Measurements from ENCODE around the gene TMEM121B. TPM values are rescaled to one million over a fixed set of nuclear protein-coding genes. Genes with fewer than 3 reads are reported as not detected.

Gene TMEM121B
- total RNA-seq, 1 donor from 2014 or later: 0.48 TPM

DNA sequence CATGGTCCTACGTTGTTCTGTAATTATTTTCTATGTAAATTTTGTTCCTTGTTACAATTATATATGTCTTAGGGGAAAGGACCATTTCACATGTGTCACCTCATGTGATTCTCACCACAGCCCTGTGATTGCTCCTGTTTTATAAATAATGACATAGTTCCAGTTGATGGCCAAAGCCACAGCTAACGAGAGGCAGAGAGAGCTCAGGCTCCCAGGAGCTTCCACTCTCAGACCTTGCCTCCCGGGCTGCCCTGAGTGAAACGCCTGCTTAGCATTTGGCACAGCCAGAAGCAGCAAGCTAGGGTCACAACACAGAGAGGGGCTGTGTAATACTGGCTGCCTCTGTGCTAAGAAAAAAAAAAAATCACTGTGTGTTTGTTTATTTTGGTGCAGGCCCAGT lies 5.9 kb downstream of the TMEM121B start:
- Mint-ChIP-seq H3K27me3 (ENCODE audit: unreplicated experiment) (peaks cover 16% of the 10 kb centered on the region), H3K9me3 (ENCODE audit: unreplicated experiment) (no peaks in the 10 kb centered on the region), H3K36me3 (ENCODE audit: unreplicated experiment) (no peaks in the 10 kb centered on the region), H3K4me1 (ENCODE audit: unreplicated experiment) (no peaks in the 10 kb centered on the region), H3K4me3 (ENCODE audit: unreplicated experiment) (no peak overlapping the region), H3K27ac (ENCODE audit: unreplicated experiment) (no peak overlapping the region)
- no peak for DNase-seq (ENCODE audit: extremely low spot score, unreplicated experiment)
- TF ChIP-seq, protein P1, sequence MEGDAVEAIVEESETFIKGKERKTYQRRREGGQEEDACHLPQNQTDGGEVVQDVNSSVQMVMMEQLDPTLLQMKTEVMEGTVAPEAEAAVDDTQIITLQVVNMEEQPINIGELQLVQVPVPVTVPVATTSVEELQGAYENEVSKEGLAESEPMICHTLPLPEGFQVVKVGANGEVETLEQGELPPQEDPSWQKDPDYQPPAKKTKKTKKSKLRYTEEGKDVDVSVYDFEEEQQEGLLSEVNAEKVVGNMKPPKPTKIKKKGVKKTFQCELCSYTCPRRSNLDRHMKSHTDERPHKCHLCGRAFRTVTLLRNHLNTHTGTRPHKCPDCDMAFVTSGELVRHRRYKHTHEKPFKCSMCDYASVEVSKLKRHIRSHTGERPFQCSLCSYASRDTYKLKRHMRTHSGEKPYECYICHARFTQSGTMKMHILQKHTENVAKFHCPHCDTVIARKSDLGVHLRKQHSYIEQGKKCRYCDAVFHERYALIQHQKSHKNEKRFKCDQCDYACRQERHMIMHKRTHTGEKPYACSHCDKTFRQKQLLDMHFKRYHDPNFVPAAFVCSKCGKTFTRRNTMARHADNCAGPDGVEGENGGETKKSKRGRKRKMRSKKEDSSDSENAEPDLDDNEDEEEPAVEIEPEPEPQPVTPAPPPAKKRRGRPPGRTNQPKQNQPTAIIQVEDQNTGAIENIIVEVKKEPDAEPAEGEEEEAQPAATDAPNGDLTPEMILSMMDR (IDR thresholded peaks at IDR 0.05): no peak

DNA sequence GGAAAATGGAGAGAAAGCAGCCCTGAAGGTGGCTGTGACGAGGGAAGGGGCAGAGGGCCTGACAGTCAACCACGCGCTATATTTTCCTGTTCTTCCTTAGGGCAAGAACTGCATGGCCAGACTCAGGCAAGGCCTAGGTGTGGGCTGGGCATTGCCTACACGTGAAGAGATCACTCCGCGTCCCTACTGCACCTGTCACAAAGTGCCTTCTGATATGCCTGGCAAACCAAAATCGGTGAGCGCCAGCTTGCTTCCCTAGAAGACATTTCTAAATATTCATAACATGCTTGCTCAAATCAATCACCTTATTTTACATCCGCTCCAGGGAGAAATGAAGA lies 6.3 kb downstream of the TMEM121B start:
- peaks cover 1% of the 10 kb centered on the region for H3K36me3 Mint-ChIP-seq (ENCODE audit: unreplicated experiment)
- H3K27me3 Mint-ChIP-seq (ENCODE audit: unreplicated experiment): peaks cover 16% of the 10 kb centered on the region
- H3K9me3 Mint-ChIP-seq (ENCODE audit: unreplicated experiment): no peaks in the 10 kb centered on the region
- no peaks in the 10 kb centered on the region for H3K4me1 Mint-ChIP-seq (ENCODE audit: unreplicated experiment)
- H3K27ac Mint-ChIP-seq (ENCODE audit: unreplicated experiment): no peak overlapping the region
- no peak for DNase-seq (ENCODE audit: extremely low spot score, unreplicated experiment)
- TF ChIP-seq, protein P1 (IDR thresholded peaks at IDR 0.05): no peak
- no peak overlapping the region for H3K4me3 Mint-ChIP-seq (ENCODE audit: unreplicated experiment)

DNA sequence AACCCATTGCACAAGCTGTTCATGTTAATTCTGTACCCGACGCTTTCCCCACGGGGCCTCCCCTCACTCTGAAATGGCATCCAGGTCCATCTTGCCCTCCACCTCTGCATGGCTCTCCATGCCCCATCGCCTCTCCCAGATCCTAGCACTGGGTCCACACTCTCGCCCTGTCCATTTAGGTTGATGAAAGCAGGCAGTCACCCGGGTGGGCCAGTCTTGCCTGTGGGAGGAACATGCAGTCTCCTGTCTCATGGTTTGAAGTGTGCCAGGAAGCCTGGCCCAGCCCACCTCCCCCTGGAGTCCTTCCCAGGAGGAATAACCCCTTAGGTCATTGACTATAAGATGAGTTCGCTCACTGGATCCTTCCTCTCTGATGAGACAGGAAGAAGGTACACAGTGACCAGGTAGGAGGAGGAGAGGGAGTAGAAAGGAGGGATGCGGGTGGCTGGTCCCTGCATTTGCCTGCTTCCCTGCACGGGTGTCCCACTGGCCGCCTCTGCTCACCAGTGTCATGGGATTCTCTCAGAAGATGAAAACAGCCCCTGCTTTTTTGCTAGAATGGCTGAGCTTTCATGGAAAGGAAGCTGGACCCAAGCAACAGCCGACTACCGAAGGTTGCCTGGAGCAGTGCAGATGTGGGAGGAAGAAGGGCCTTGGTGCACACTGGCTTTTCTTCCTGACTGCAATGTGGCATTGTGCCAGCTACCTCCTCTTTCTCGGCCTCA lies 6.8 kb downstream of the TMEM121B start:
- H3K4me1 Mint-ChIP-seq (ENCODE audit: unreplicated experiment): no peaks in the 10 kb centered on the region
- DNase-seq (ENCODE audit: extremely low spot score, unreplicated experiment): no peak
- H3K4me3 Mint-ChIP-seq (ENCODE audit: unreplicated experiment): no peak overlapping the region
- H3K9me3 Mint-ChIP-seq (ENCODE audit: unreplicated experiment): no peaks in the 10 kb centered on the region
- H3K27ac Mint-ChIP-seq (ENCODE audit: unreplicated experiment): no peak overlapping the region
- H3K27me3 Mint-ChIP-seq (ENCODE audit: unreplicated experiment): peaks cover 16% of the 10 kb centered on the region
- TF ChIP-seq, protein P1 (IDR thresholded peaks at IDR 0.05): no peak
- peaks cover 3% of the 10 kb centered on the region for H3K36me3 Mint-ChIP-seq (ENCODE audit: unreplicated experiment)

DNA sequence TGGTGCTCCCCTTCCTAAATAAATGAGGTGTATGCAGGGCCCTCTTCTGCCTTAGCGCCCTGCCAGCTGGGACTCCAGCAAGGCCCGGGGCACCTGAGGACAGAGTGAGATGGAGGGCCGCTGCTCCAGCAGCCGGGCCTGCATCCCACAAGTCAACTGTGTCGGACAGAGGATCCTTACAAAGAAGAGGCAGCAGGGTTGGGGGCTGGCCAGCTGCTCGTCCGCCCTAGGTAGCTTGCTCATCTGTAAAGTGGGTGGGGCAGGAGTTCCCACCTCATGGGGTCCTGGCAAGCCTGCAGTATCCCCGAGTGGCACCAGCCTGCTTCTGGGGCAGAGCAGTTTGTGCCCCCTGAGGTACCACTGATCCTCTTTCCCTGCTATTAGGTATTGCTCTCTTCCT lies 7.6 kb downstream of the TMEM121B start:
- Mint-ChIP-seq H3K4me1 (ENCODE audit: unreplicated experiment) (no peaks in the 10 kb centered on the region), H3K9me3 (ENCODE audit: unreplicated experiment) (no peaks in the 10 kb centered on the region)
- DNase-seq (ENCODE audit: extremely low spot score, unreplicated experiment): no peak

DNA sequence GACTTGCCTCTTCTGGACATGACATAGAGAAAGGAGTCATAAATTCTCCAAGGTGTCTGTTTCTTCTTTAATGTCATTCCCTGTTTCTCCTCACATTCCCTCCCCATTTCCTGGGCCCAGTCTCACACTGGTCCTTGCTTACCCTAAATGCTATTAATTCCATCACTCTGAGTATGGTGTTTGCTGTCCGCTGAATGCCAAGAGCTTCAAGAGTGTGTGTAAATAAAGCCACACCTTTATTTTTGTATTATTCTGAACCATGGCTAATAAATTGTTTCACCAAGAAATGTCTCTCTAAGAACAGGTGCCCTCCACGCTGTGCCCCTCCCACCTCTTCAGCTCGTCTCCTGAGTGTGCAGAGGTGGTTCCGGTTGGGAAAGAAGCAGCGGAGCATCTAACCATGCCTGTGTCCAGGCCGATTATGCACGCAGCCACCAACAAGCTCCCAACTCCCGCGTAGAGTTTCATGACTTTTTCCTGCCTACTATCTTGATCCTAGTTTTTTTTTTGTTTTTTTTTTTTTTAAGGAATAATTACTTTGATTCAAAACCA lies 8.6 kb downstream of the TMEM121B start:
- TF ChIP-seq, protein P1 (IDR thresholded peaks at IDR 0.05): no peak
- Mint-ChIP-seq H3K27me3 (ENCODE audit: unreplicated experiment) (peaks cover 3% of the 10 kb centered on the region), H3K4me1 (ENCODE audit: unreplicated experiment) (no peaks in the 10 kb centered on the region), H3K4me3 (ENCODE audit: unreplicated experiment) (no peak overlapping the region), H3K9me3 (ENCODE audit: unreplicated experiment) (no peaks in the 10 kb centered on the region), H3K36me3 (ENCODE audit: unreplicated experiment) (peaks cover 5% of the 10 kb centered on the region), H3K27ac (ENCODE audit: unreplicated experiment) (no peak overlapping the region)
- no peak for DNase-seq (ENCODE audit: extremely low spot score, unreplicated experiment)

More for the DNA sequence above, 7.6 kb downstream of the TMEM121B start:
- TF ChIP-seq, protein P1 (IDR thresholded peaks at IDR 0.05): no peak
- Mint-ChIP-seq H3K27ac (ENCODE audit: unreplicated experiment) (no peak overlapping the region), H3K36me3 (ENCODE audit: unreplicated experiment) (peaks cover 3% of the 10 kb centered on the region), H3K27me3 (ENCODE audit: unreplicated experiment) (peaks cover 11% of the 10 kb centered on the region), H3K4me3 (ENCODE audit: unreplicated experiment) (no peak overlapping the region)
